ENCODE measurements around the gene PLS1.

The PLS1 gene

GRCh38 chr3:142608631-142609030 lies 12.4 kb downstream of the PLS1 start:
- TF ChIP-seq CTCF (IDR thresholded peaks at IDR 0.05; ENCODE audit: control extremely low read depth, extremely low read depth, low read depth, missing control alignments): no peak
- DNase-seq (ENCODE audit: extremely low spot score): no peak
- CTCF ChIA-PET: interaction anchor here (0.9 to 1.7 kb wide), 4 partner anchors 10 to 21 kb away, joined by 3 to 4 read pairs (median 4); no protein-coding TSS in a partner anchor
- POLR2A ChIA-PET: no interaction called here

GRCh38 chr3:142609136-142609535 lies 12.9 kb downstream of the PLS1 start:
- no peak for DNase-seq (ENCODE audit: extremely low spot score)
- TF ChIP-seq CTCF (IDR thresholded peaks at IDR 0.05; ENCODE audit: control extremely low read depth, extremely low read depth, low read depth, missing control alignments): no peak
- CTCF ChIA-PET: interaction anchor here (0.9 to 1.7 kb wide), 4 partner anchors 17 to 219 kb away, joined by 3 to 4 read pairs (median 4); no protein-coding TSS in a partner anchor
- POLR2A ChIA-PET: no interaction called here

GRCh38 chr3:142611206-142611605 lies 15.0 kb downstream of the PLS1 start:
- CTCF ChIA-PET: interaction anchor here (1.2 to 2.4 kb wide), 4 partner anchors 12 to 347 kb away, joined by 3 to 11 read pairs (median 4); no protein-coding TSS in a partner anchor
- DNase-seq (ENCODE audit: extremely low spot score): no peak
- POLR2A ChIA-PET: no interaction called here
- TF ChIP-seq CTCF (IDR thresholded peaks at IDR 0.05; ENCODE audit: control extremely low read depth, extremely low read depth, low read depth, missing control alignments): no peak

GRCh38 chr3:142613491-142613890 lies 17.3 kb downstream of the PLS1 start:
- ChIA-PET POLR2A (no interaction called here), CTCF (interaction anchor here (1.0 to 1.4 kb wide), 3 partner anchors 10 to 14 kb away, joined by 3 to 4 read pairs (median 3); no protein-coding TSS in a partner anchor)
- DNase-seq (ENCODE audit: extremely low spot score): no peak
- no peak for TF ChIP-seq CTCF (IDR thresholded peaks at IDR 0.05; ENCODE audit: control extremely low read depth, extremely low read depth, low read depth, missing control alignments)

GRCh38 chr3:142614059-142614626 lies 17.9 kb downstream of the PLS1 start:
- ChIA-PET POLR2A (no interaction called here), CTCF (interaction anchor here (1.4 kb wide), 1 partner anchor 10 kb away, joined by 3 read pairs; no protein-coding TSS in a partner anchor)
- DNase-seq (ENCODE audit: extremely low spot score): no peak
- TF ChIP-seq CTCF (IDR thresholded peaks at IDR 0.05; ENCODE audit: control extremely low read depth, extremely low read depth, low read depth, missing control alignments): no peak

- CTCF ChIA-PET: no interaction called here
- DNase-seq (ENCODE audit: extremely low spot score): no peak
- POLR2A ChIA-PET: no interaction called here
- no peak for TF ChIP-seq CTCF (IDR thresholded peaks at IDR 0.05; ENCODE audit: control extremely low read depth, extremely low read depth, low read depth, missing control alignments)
Measured at GRCh38 chr3:142615171-142615570, 19.0 kb downstream of the PLS1 start.
